GM12878 (cell line): ENCODE data around the gene THSD4. TPM values are rescaled to one million over a fixed set of nuclear protein-coding genes. Genes with fewer than 3 reads are reported as not detected.

Experiments used
- ATAC-seq: fragments of 200-7000 bp; cut with Tn5 transposase; 3 replicates; pipeline ENCODE4 v1.9.1; 2020; ENCODE audit warnings: mild to moderate bottlenecking, moderate library complexity
- BruUV-seq: library from RNA; stranded (reverse); fragments of 400-500 nt; replicated peaks from 2 replicates; lab custom pipeline; 2021; lab: Mats Ljungman, UMichigan
- CTCF ChIA-PET: fragments of 300-600 bp; sonication (Branson Sonifier 250); formaldehyde crosslinking; extraction: SDS; loops from one replicate; lab custom pipeline; 2021; ENCODE audit warnings: inconsistent platforms; lab: Yijun Ruan, JAX
- POLR2A ChIA-PET: fragments of 350-600 bp; formaldehyde crosslinking; extraction: SDS; loops from one replicate; lab custom pipeline; 2021; ENCODE audit warnings: inconsistent platforms; lab: Charles Lee
- RAD21 ChIA-PET: fragments of 300-600 bp; sonication (Branson Sonifier 250); formaldehyde crosslinking; loops from one replicate; lab custom pipeline; 2023; ENCODE audit warnings: antibody characterized with exemption; ENCODE audit not compliant: unreplicated experiment; lab: Charles Lee
- SMC1A ChIA-PET: fragments of 300-600 bp; sonication (Branson Sonifier 250); formaldehyde crosslinking; loops from one replicate; lab custom pipeline; 2023; ENCODE audit not compliant: unreplicated experiment, uncharacterized antibody; lab: Charles Lee
- DNase-seq: peaks from one replicate; pipeline ENCODE4 v3.0.0-alpha.2; 2011; ENCODE audit warnings: low read depth, low spot score
- FAIRE-seq: peaks from 3 replicates; lab custom pipeline; 2011; peaks lifted over from hg19 to GRCh38; lab: Jason Lieb, UNC
- H2AFZ ChIP-seq: 2 replicates; pipeline ENCODE4 v1.6.0; 2011; ENCODE audit warnings: low read depth, low read length, control low read depth; ENCODE audit not compliant: control insufficient read depth
- H3K27ac ChIP-seq: 2 replicates; pipeline ENCODE4 v1.5.1; 2011; ENCODE audit warnings: control low read depth; ENCODE audit not compliant: control insufficient read depth, insufficient read depth
- H3K27me3 ChIP-seq, 2 experiments: replicated peaks in 1 of 2; 2 replicates each; pipeline versions ENCODE4 v1.6.0 to v1.6.1; 2011; ENCODE audit warnings: low read length in 1 of 2; ENCODE audit not compliant: control insufficient read depth in 2 of 2, insufficient read depth in 2 of 2
- H3K36me3 ChIP-seq, 2 experiments: 2 replicates each; pipeline ENCODE4 v1.5.1; 2011; ENCODE audit warnings: low read length in 1 of 2; ENCODE audit not compliant: control insufficient read depth in 2 of 2, insufficient read depth in 2 of 2
- H3K4me1 ChIP-seq: 2 replicates; pipeline ENCODE4 v1.6.1; 2011; ENCODE audit warnings: mild to moderate bottlenecking, low read length, moderate library complexity, mixed read lengths; ENCODE audit not compliant: control insufficient read depth, insufficient read depth
- H3K4me2 ChIP-seq: 2 replicates; pipeline ENCODE4 v1.6.0; 2011; ENCODE audit warnings: control low read depth; ENCODE audit not compliant: control insufficient read depth, insufficient read depth
- H3K4me3 ChIP-seq: fragments of 200-600 bp; sonication (generic); 2 replicates; pipeline ENCODE4 v1.5.1; 2016
- H3K79me2 ChIP-seq: 2 replicates; pipeline ENCODE4 v1.6.0; 2011; ENCODE audit warnings: low read length; ENCODE audit not compliant: control insufficient read depth, insufficient read depth
- H3K9ac ChIP-seq: 2 replicates; pipeline ENCODE4 v1.8.0; 2011; ENCODE audit warnings: low read length, control low read depth, mixed read lengths; ENCODE audit not compliant: control insufficient read depth, insufficient read depth
- H3K9me3 ChIP-seq: replicated peaks from 3 replicates; pipeline ENCODE4 v1.5.1; 2011; ENCODE audit warnings: mild to moderate bottlenecking, low read length; ENCODE audit not compliant: control insufficient read depth, insufficient read depth
- H4K20me1 ChIP-seq: 2 replicates; pipeline ENCODE4 v1.6.0; 2011; ENCODE audit not compliant: control insufficient read depth, insufficient read depth
- BRCA1 ChIP-seq: IDR thresholded peaks from 2 replicates; pipeline ENCODE4 v1.6.1; 2011; ENCODE audit warnings: low read depth, low read length, improper control_type of control experiment
- CBFB ChIP-seq: IDR thresholded peaks from 2 replicates; pipeline ENCODE4 v1.6.1; 2016; ENCODE audit warnings: antibody characterized with exemption, low read depth
- CREM ChIP-seq: IDR thresholded peaks from 2 replicates; pipeline ENCODE4 v1.6.1; 2014; ENCODE audit warnings: antibody characterized with exemption, low read depth
- EED ChIP-seq: sonication (generic); IDR thresholded peaks from 2 replicates; pipeline ENCODE4 v1.6.1; 2016; ENCODE audit warnings: antibody characterized with exemption, low read depth
- EGR1 ChIP-seq, 2 experiments: IDR thresholded peaks; 1 replicate in 1 of 2; 2 replicates in 1 of 2; pipeline ENCODE4 v1.6.1; 2011 to 2012; ENCODE audit warnings: low read depth in 2 of 2, low read length in 2 of 2, borderline replicate concordance in 1 of 2, mild to moderate bottlenecking in 1 of 2, moderate library complexity in 1 of 2
- EZH2 ChIP-seq: IDR thresholded peaks from 2 replicates; pipeline ENCODE4 v1.6.1; 2012; ENCODE audit warnings: low read depth, mild to moderate bottlenecking, control low read depth, inconsistent platforms, low read length, borderline replicate concordance; ENCODE audit not compliant: control insufficient read depth
- GABPA ChIP-seq: IDR thresholded peaks from 2 replicates; pipeline ENCODE4 v1.6.1; 2014; ENCODE audit warnings: antibody characterized with exemption, low read depth, mild to moderate bottlenecking, inconsistent platforms
- JUNB ChIP-seq: IDR thresholded peaks from 2 replicates; pipeline ENCODE4 v1.6.1; 2016; ENCODE audit warnings: antibody characterized with exemption, mild to moderate bottlenecking
- MYC ChIP-seq: IDR thresholded peaks from 2 replicates; pipeline ENCODE4 v1.6.1; 2011; ENCODE audit warnings: mild to moderate bottlenecking, low read length, moderate library complexity, inconsistent platforms; ENCODE audit not compliant: insufficient read depth, insufficient replicate concordance, insufficient read length, severe bottlenecking
- NKRF ChIP-seq: fragments of 450-650 bp; conservative IDR thresholded peaks from 2 replicates; pipeline ENCODE4 v1.6.1; 2017; ENCODE audit warnings: mild to moderate bottlenecking, moderate library complexity
- NR2C1 ChIP-seq: fragments of 450-650 bp; IDR thresholded peaks from 2 replicates; pipeline ENCODE4 v1.6.1; 2017; ENCODE audit warnings: antibody characterized with exemption, mild to moderate bottlenecking, moderate library complexity
- RAD51 ChIP-seq: fragments of 450-650 bp; IDR thresholded peaks from 2 replicates; pipeline ENCODE4 v1.6.1; 2016; ENCODE audit warnings: moderate library complexity, mild to moderate bottlenecking, inconsistent platforms
- RCOR1 ChIP-seq: conservative IDR thresholded peaks from 2 replicates; pipeline ENCODE4 v1.6.1; 2012; ENCODE audit warnings: low read depth, low read length, improper control_type of control experiment
- REST ChIP-seq: IDR thresholded peaks from 2 replicates; pipeline ENCODE4 v1.6.1; 2012; ENCODE audit warnings: mild to moderate bottlenecking, low read depth, low read length
- ZBED1 ChIP-seq: IDR thresholded peaks from 2 replicates; pipeline ENCODE4 v1.6.1; 2016; ENCODE audit warnings: borderline replicate concordance
- ZNF207 ChIP-seq: fragments of 450-650 bp; IDR thresholded peaks from 2 replicates; pipeline ENCODE4 v1.6.1; 2014; ENCODE audit warnings: antibody characterized with exemption, mild to moderate bottlenecking, borderline replicate concordance
- ZNF274 ChIP-seq: IDR thresholded peaks from one replicate; pipeline ENCODE4 v1.8.0; 2011; ENCODE audit not compliant: insufficient read length, insufficient read depth
- ZSCAN29 ChIP-seq: fragments of 450-650 bp; IDR thresholded peaks from 2 replicates; pipeline ENCODE4 v1.6.1; 2017; ENCODE audit warnings: mild to moderate bottlenecking, moderate library complexity
- ZZZ3 ChIP-seq: IDR thresholded peaks from 2 replicates; pipeline ENCODE4 v1.6.1; 2011; ENCODE audit warnings: low read depth; ENCODE audit not compliant: control insufficient read depth, insufficient read length
- WGBS: methylation state at CpG from one replicate; pipeline ENCODE4 v1.1.6; 2016; ENCODE audit warnings: low lambda C conversion rate; ENCODE audit not compliant: insufficient replicate concordance, insufficient coverage; ENCODE audit errors: missing lambda C conversion rate; 5-methylcytosine and 5-hydroxymethylcytosine counted together
- in situ Hi-C: fragments of 300-500 bp; cut with MboI; formaldehyde crosslinking; loops from 9 replicates; pipeline ENCODE4 v1.14.3; 2018; ENCODE audit warnings: mixed read lengths
- intact Hi-C: fragments of 100-400 bp; cut with micrococcal nuclease; formaldehyde crosslinking; loops from one replicate; pipeline ENCODE4 v1.14.2; 2022; ENCODE audit not compliant: unreplicated experiment
- polyA plus RNA-seq, 11 experiments: library from polyadenylated mRNA; depleted of rRNA in 4 of 11; unstranded in 6 of 11; stranded (reverse) in 5 of 11; fragments of >200 nt; fragmentation: Nextera tagmentation in 4 of 11; fragmentation: Illumina TruSeq in 1 of 11; extraction: Ambion mirVana in 4 of 11; extraction: Trizol in 1 of 11; gene quantifications; 1 replicate in 1 of 11; 2 replicates in 10 of 11; pipeline versions ENCODE4 v1.2.1 to v1.2.3, GENCODE V29; 2011 to 2016; ENCODE audit warnings: inconsistent platforms in 2 of 11, missing spikeins in 2 of 11, low read depth in 1 of 11
- total RNA-seq, 4 experiments: library from RNA; depleted of rRNA in 3 of 4; stranded (reverse); fragments of >200 nt in 3 of 4; fragmentation: Illumina TruSeq in 1 of 4; extraction: Trizol in 1 of 4; gene quantifications; 2 replicates each; pipeline versions ENCODE4 v1.2.1 to v1.2.3, GENCODE V29; 2013 to 2021

THSD4 gene
- total and polyA plus RNA-seq, 10 of the 15 experiments (the other 5 are each of a cell fraction or from before 2014, with no cell fraction given) = 0.04 to 0.13 (median 0.05) TPM; not detected in 7

- Histone ChIP-seq H3K4me3 (no peak overlapping the region), H4K20me1 (no peaks in the 10 kb centered on the region), H3K4me2 (no peak overlapping the region), H3K36me3 (no peaks in the 10 kb centered on the region), H3K79me2 (no peaks in the 10 kb centered on the region), H3K9me3 (no peaks in the 10 kb centered on the region), H2AFZ (no peak overlapping the region), H3K4me1 (no peaks in the 10 kb centered on the region), H3K27me3 (no peaks in the 10 kb centered on the region), H3K9ac (no peak overlapping the region), H3K27ac (no peak overlapping the region)
- 21% methylated on average over 5 of the region's 5 CpGs for WGBS
- no TSS peak for BruUV-seq
- ATAC-seq (no peak), FAIRE-seq (no peak), DNase-seq (no peak)
- RAD21 ChIA-PET = no interaction called here
- CTCF ChIA-PET = no interaction called here
- in situ Hi-C loops = no loop called here
- TF ChIP-seq EZH2 (no peak), NR2C1 (no peak), ZNF274 (no peak), EGR1 (IDR thresholded peaks at IDR 0.05; ENCODE audit: borderline replicate concordance in 1 of 2, low read depth in 2 of 2, low read length in 2 of 2) (no peak), GABPA (no peak), ZSCAN29 (no peak), CREM (0 out of 2 replicates have a peak, but pooled peaks have one; percentile 9), ZNF207 (no peak), BRCA1 (no peak), CBFB (no peak), MYC (no peak), ZBED1 (no peak), ZZZ3 (no peak), EED (0 out of 2 replicates have a peak, but pooled peaks have one; percentile 30), JUNB (peak; percentile 35), NKRF (no peak), RCOR1 (no peak), REST (no peak), RAD51 (no peak)
- SMC1A ChIA-PET = no interaction called here
- intact Hi-C loops = no loop called here
- POLR2A ChIA-PET = no interaction called here
Observed at GRCh38 chr15:71083349-71083748, 31.9 kb upstream of the THSD4 start.
